HG02885 (cell line): ENCODE results near the gene ZNF804A.

ENCODE experiments used
- ATAC-seq: cut with Tn5 transposase; IDR thresholded peaks from one replicate; pipeline ENCODE4 v1.9.1; 2021; ENCODE audit warnings: mild to moderate bottlenecking; ENCODE audit not compliant: unreplicated experiment, poor library complexity

Gene ZNF804A

GRCh38 chr2:184598316-184599053, at the start of gene ZNF804A:
TSS of gene ZNF804A (plus strand) at chr2:184598529. CDS start at chr2:184598960, 431 bp downstream.
- peak; percentile 85 for ATAC-seq

DNA sequence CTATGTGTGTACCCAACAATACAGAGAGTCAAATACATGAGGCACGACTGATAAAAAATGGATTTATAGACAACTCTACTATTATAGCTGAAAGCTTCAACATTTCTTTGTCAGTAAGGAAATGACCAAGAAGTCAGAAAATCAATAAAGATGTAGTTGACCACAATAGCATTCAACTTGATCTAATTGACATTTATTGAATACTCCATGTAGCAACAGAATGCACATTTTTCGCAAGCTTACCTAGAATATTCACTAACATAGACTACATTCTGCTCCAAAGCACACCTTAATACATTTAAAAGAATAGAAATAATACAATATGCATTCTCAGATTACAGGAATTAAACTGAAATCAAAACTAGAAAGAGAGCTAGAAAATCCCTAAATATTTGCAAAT, 49.2 kb upstream of the ZNF804A start:
- no peak for ATAC-seq

- ATAC-seq, result no peak
Observed at GRCh38 chr2:184551626-184552025, 46.7 kb upstream of the ZNF804A start.

DNA sequence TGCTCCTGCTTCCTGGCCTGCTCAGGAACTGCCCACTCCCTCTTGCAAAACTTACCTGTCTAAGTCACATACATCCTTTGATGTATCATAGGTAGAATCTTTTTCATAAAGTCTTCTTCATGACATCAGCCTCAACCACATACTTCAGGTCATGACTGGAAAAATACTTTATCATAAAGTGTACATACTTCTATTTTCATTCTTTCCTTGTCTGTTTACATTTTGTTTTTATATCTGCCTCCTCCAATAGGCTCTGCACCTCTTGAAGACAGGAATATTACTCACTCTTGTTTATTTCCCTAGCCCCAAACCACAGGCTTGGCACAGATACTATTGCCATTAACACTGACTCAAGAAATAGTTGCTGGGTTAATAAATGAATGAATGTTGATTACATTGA, 43.6 kb upstream of the ZNF804A start:
- ATAC-seq, result no peak

DNA sequence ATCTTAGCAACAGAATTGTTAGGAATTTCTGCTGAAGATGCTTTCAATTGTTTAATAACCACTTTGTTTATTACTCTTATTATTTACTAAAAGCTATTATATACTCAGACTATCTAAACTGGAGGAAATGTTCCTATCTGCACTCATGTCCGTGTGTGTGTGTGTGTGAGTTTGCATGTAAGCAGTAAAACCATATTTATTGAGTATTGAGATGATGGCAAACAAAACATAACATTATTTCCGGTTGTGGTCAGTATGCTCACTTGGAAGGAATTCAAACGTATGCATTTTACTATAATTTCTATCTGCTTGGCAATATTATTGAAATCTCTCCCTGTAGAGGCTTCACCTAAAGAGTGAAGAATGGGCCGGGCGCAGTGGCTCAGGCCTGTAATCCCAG, 43.0 kb upstream of the ZNF804A start:
- ATAC-seq, result no peak

GRCh38 chr2:184556639-184557038, 41.7 kb upstream of the ZNF804A start:
- no peak for ATAC-seq

- no peak for ATAC-seq
Observed at GRCh38 chr2:184558713-184559464, 39.4 kb upstream of the ZNF804A start.

DNA sequence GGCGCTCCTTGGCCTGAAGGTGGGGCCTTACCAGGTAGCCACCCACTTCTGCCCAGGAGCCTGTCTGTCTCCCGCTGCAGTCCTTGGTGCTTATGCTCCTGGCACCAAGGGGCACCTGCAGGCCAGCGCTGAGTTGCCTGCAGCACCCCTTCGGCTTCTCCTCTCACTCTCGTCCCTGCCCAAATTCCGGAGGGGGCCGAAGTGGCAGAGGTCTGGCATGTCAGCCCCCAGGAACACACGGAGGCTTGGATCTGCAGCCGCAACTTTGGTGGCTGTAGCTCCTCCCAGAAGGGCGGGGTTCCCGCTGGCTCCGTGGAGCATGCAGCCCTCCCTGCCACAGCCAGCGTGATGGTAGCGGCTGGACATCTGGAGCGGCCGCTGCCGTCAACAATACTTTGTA, 37.7 kb upstream of the ZNF804A start:
- ATAC-seq, result no peak

DNA sequence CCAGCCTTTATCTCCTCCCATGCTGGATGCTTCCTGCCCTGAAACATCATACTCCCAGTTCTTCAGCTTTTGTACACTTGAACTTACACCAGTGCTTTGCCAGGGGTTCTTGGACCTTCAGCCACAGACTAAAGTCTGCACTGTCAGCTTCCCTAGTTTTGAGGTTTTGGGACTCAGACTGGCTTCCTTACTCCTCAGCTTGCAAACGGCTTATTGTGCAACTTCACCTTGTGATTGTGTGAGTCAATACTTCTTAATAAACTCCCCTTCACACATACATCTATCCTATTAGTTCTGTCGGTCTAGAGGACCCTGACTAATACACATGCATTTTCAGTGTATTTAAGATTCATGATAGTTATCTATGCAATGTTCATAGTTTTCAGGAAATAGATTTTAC, 35.8 kb upstream of the ZNF804A start:
- no peak for ATAC-seq

DNA sequence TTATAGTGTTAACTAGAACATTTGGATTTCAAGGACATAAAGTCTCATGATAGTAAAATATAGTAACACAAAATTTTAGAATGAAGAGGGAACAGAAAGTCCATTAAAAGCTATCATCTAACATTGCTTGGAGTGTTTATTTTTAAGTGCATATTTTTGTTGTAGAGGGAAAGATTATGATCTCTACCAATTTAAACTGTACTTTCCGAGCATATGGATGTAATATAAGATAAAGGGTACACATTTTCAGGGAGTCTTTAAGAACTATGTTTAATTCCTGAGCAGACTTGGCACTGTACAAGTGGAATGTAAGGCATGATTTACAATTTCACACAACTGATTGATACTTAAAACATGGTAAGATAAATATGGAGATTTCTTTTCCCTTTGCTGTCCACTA, 34.2 kb upstream of the ZNF804A start:
- no peak for ATAC-seq

GRCh38 chr2:184566716-184567115, 31.6 kb upstream of the ZNF804A start:
- ATAC-seq, result no peak

DNA sequence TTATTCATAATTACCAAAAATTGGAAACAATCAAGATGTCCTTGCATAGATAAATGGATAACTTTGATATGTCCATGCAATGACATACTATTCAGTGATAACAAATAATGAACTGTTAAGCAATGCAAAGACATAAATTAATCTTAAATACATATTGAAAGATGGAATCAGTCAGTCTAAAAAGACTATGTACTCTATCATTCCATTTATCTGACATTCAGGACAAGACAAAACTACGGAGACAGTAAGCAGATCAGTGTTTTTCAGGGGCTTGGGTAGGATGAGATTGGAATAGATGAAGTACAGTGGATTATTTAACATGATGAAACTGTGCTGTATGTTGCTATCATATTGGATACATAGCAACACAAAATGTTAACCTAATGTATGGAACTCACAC, 21.3 kb upstream of the ZNF804A start:
- ATAC-seq, result no peak

GRCh38 chr2:184577743-184578142, 20.6 kb upstream of the ZNF804A start:
- ATAC-seq, result no peak

DNA sequence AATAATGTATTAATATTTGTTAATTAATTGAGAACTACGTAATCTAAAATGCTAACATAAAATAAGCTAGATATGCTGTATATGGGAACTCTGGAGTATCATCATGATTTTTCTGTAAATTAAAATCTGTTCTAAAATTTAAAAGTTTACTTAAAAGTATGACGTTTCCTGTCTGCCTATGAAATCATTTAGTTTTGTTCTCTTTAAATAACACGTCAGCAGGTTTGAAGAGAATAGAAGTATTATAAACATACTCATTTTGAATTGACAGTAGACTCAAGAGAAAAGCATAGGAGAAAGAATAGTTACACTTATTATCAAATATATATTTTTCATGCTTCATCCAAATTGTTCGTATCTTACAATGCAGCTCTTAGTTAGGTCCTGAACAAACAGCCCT, 19.1 kb upstream of the ZNF804A start:
- ATAC-seq, result no peak

GRCh38 chr2:184581391-184581790, 16.9 kb upstream of the ZNF804A start:
- no peak for ATAC-seq

- ATAC-seq, result no peak
Observed at GRCh38 chr2:184589261-184589660, 9.1 kb upstream of the ZNF804A start.

- peak; percentile 22 for ATAC-seq
Observed at GRCh38 chr2:184596819-184597411, 1.4 kb upstream of the ZNF804A start.

- peak; percentile 35 for ATAC-seq
Observed at GRCh38 chr2:184597571-184597991, 748 bp upstream of the ZNF804A start.

DNA sequence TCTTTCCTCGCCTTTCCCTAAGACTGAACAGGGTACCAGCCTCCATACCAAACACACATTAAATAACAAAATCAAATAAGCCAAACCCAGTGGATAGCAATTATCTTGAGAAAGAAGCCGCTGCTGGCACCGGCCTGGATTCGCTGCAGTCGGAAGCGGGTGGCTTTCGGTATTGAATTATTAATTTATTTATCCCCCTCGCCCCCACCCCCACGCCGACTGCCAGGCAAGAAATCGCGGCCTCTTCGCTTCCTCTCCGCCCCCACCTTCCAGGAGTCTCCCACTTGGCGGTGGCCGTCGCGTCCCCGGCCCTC, 370 bp upstream of the ZNF804A start:
- ATAC-seq, result no peak

DNA sequence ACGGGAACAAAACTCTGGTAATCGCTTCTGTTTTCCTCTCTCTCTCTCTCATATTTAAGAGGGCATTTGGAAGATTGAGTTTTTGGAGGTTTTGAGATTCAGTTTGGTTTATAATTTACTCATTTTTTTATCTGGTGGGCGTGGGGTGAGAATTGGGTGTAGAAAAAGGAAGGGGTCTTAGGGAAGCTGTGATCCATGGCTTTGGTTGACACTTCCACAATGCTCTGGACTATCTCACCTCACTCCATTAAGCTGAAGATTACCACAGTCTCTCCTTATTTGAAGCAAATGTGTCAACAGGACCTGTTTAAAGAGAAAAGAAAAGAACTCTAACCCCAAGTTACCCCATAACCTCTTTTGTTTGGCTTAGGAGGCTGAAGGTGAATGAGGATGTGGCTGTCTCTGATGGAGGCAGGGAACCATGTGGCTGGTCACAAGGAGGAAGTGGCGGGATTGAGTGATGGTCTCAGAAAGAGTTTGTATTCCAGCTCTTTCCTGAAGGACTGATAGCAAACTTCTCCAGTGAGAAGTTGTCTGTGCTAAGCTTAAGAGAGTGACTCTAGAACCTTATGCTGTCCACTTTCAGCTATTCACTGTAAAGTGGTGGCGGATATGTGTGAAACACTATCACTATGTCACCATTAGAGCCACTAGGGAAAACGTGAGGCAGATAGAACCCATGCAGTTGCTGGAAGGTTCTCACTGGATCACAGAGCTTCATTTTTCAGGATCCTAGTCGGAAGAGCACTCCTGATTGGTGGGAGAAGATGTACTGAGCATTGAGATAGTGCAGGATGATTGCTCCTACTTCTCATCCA, 934 bp downstream of the ZNF804A start:
- ATAC-seq, result no peak

DNA sequence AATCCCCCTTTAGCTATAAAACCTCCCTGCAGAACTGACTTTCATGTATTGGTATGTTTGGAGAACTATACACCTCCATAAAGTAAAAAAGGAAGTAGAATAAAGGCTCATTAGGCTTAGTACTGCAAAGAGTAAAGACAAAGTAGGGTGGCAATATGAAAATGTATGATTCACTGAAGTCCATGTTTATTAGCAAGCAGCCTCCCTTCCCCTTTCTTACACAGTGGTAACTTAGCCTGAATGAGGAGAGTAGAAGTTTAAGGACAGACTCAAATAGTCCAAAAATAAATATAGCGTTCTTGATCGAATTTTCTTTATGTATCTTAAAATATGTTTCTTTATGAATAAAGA, 1.5 kb downstream of the ZNF804A start:
- no peak for ATAC-seq
